ENCODE results near the gene MIPOL1. TPM values are rescaled to one million over a fixed set of nuclear protein-coding genes. Genes with fewer than 3 reads are reported as not detected.
A peak's percentile ranks its signal among the peaks of the same experiment; 100 is the strongest.

Gene MIPOL1
- total and polyA plus RNA-seq, 2 of the 13 experiments (the other 11 are each of a cell fraction or from before 2014, with no cell fraction given) = 8.6 to 34.2 TPM

DNA sequence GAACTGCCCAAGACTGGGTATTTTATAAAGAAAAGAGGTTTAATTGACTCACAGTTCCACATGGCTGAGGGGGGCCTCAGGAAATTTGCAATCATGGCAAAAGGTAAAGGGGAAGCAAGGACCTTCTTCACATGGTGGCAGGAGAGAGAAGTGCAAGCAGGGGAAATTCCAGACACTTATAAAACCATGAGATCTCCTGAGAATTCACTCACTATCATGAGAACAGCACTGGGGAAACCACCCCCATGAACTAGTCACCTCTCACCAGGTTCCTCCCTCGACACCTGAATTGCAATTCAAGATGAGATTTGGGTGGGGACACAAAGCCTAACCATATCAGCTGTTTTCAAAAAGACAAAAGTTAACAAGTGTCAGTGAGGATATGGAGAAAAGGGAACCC is 284.7 kb downstream of the MIPOL1 start (continued):
- TF ChIP-seq, protein P1, sequence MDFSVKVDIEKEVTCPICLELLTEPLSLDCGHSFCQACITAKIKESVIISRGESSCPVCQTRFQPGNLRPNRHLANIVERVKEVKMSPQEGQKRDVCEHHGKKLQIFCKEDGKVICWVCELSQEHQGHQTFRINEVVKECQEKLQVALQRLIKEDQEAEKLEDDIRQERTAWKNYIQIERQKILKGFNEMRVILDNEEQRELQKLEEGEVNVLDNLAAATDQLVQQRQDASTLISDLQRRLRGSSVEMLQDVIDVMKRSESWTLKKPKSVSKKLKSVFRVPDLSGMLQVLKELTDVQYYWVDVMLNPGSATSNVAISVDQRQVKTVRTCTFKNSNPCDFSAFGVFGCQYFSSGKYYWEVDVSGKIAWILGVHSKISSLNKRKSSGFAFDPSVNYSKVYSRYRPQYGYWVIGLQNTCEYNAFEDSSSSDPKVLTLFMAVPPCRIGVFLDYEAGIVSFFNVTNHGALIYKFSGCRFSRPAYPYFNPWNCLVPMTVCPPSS (IDR thresholded peaks at IDR 0.05) = no peak
- TF ChIP-seq, protein P2, sequence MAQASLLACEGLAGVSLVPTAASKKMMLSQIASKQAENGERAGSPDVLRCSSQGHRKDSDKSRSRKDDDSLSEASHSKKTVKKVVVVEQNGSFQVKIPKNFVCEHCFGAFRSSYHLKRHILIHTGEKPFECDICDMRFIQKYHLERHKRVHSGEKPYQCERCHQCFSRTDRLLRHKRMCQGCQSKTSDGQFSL (CRISPR knock-in tag; IDR thresholded peaks at IDR 0.05) = no peak
- TF ChIP-seq IRF2 (CRISPR knock-in tag; IDR thresholded peaks at IDR 0.05) (0 out of 2 replicates have a peak, but pooled peaks have one; percentile 31), SETDB1 (CRISPR knock-in tag; IDR thresholded peaks at IDR 0.05; ENCODE audit: borderline replicate concordance) (0 out of 2 replicates have a peak, but pooled peaks have one; percentile 58), ZNF333 (CRISPR knock-in tag; IDR thresholded peaks at IDR 0.05; ENCODE audit: borderline replicate concordance) (no peak), HNRNPUL1 (IDR thresholded peaks at IDR 0.05; ENCODE audit: low read depth, low read length) (no peak), NFE2 (CRISPR knock-in tag; IDR thresholded peaks at IDR 0.05) (no peak)
- TF ChIP-seq, protein P3, sequence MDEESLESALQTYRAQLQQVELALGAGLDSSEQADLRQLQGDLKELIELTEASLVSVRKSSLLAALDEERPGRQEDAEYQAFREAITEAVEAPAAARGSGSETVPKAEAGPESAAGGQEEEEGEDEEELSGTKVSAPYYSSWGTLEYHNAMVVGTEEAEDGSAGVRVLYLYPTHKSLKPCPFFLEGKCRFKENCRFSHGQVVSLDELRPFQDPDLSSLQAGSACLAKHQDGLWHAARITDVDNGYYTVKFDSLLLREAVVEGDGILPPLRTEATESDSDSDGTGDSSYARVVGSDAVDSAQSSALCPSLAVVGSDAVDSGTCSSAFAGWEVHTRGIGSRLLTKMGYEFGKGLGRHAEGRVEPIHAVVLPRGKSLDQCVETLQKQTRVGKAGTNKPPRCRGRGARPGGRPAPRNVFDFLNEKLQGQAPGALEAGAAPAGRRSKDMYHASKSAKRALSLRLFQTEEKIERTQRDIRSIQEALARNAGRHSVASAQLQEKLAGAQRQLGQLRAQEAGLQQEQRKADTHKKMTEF (CRISPR knock-in tag; IDR thresholded peaks at IDR 0.05) = no peak

DNA sequence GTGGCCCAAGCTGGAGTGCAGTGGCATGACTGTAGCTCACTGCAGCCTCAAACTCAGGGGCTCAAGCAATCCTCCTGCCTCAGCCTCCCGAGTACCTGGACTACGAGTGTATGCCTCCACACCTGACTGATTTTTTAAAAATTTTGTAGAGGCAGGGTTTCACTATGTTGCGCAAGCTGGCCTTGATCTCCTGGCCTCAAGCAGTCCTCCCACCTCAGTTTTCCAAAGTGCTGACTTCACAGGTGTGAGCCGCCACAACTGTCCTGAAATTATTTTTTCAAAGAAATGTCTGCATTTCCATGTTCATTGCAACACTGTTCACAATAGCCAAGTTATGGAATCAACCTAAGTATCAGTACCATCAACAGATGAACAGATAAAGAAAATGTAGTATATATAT is 285.9 kb downstream of the MIPOL1 start:
- in situ Hi-C loops (cut with HindIII; ENCODE audit: extremely low pct_ligation_motif_present, low pct_unique_long_range_greater_than_20kb) = no loop called here
- H2AFZ ChIP-seq (ENCODE audit: low read length) = no peak overlapping the region
- FAIRE-seq = no peak
- no peak overlapping the region for H3K4me3 ChIP-seq (replicated peaks in 1 of 3; ENCODE audit: insufficient read depth in 1 of 3, low read depth in 2 of 3, low read length in 3 of 3)
- no peaks in the 10 kb centered on the region for H3K79me2 ChIP-seq (ENCODE audit: insufficient read depth, low read length)
- DNase-seq (ENCODE audit: low spot score) = no peak
- no peaks in the 10 kb centered on the region for H3K27me3 ChIP-seq (ENCODE audit: control insufficient read depth in 1 of 2, insufficient read depth in 2 of 2, low read length in 2 of 2)
- no TSS peak for BruUV-seq (replicated peaks)
- no peak overlapping the region for H3K27ac ChIP-seq (ENCODE audit: extremely low read length, insufficient read depth, low read length)
- 98% methylated on average over 4 of the region's 4 CpGs for WGBS (ENCODE audit: low lambda C conversion rate)
- no peak for ATAC-seq
- peaks cover 28% of the 10 kb centered on the region for H3K9me3 ChIP-seq (ENCODE audit: low read length)
- H4K20me1 ChIP-seq (ENCODE audit: insufficient read depth, low read length) = no peaks in the 10 kb centered on the region
- peaks cover 25% of the 10 kb centered on the region for H3K4me1 ChIP-seq (ENCODE audit: insufficient read depth, low read length)
- intact Hi-C loops (cut with micrococcal nuclease; ENCODE audit: unreplicated experiment) = loop anchor here (5.0 kb wide), 1 partner anchor 109 kb away; no protein-coding TSS in a partner anchor
- H3K36me3 ChIP-seq (replicated peaks in 1 of 2; ENCODE audit: control insufficient read depth in 1 of 2, insufficient read depth in 2 of 2, low read length in 2 of 2) = 0 out of 5 replicates have a peak, but pooled peaks cover 0 to 1% of the 10 kb centered on the region in 2 experiments
- ChIA-PET POLR2A (no interaction called here), CTCF (ENCODE audit: low intra/inter-chr PET ratio, low total read pairs) (no interaction called here)
- no peak overlapping the region for H3K4me2 ChIP-seq (ENCODE audit: low read depth, low read length)
- H3K9ac ChIP-seq (ENCODE audit: insufficient read depth, low read depth, low read length) = no peak overlapping the region
- TF ChIP-seq, protein P4, sequence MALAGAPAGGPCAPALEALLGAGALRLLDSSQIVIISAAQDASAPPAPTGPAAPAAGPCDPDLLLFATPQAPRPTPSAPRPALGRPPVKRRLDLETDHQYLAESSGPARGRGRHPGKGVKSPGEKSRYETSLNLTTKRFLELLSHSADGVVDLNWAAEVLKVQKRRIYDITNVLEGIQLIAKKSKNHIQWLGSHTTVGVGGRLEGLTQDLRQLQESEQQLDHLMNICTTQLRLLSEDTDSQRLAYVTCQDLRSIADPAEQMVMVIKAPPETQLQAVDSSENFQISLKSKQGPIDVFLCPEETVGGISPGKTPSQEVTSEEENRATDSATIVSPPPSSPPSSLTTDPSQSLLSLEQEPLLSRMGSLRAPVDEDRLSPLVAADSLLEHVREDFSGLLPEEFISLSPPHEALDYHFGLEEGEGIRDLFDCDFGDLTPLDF (CRISPR knock-in tag; IDR thresholded peaks at IDR 0.05) = peak; percentile 32; the same call in 1 of the 2 replicates
- TF ChIP-seq ZNF232 (CRISPR knock-in tag; IDR thresholded peaks at IDR 0.05; ENCODE audit: borderline replicate concordance) (no peak), SIX1 (CRISPR knock-in tag; IDR thresholded peaks at IDR 0.05; ENCODE audit: borderline replicate concordance) (no peak), ZSCAN20 (CRISPR knock-in tag; IDR thresholded peaks at IDR 0.05; ENCODE audit: borderline replicate concordance) (0 out of 2 replicates have a peak, but pooled peaks have one; percentile 29), ARNTL (CRISPR knock-in tag; IDR thresholded peaks at IDR 0.05) (no peak), RBM39 (IDR thresholded peaks at IDR 0.05; ENCODE audit: low read depth, low read length, poor library complexity, severe bottlenecking) (no peak), ZBTB8A (CRISPR knock-in tag; IDR thresholded peaks at IDR 0.05; ENCODE audit: borderline replicate concordance, low read depth) (no peak), ZNF75D (CRISPR knock-in tag; IDR thresholded peaks at IDR 0.05; ENCODE audit: borderline replicate concordance) (no peak)
- TF ChIP-seq, protein P5, sequence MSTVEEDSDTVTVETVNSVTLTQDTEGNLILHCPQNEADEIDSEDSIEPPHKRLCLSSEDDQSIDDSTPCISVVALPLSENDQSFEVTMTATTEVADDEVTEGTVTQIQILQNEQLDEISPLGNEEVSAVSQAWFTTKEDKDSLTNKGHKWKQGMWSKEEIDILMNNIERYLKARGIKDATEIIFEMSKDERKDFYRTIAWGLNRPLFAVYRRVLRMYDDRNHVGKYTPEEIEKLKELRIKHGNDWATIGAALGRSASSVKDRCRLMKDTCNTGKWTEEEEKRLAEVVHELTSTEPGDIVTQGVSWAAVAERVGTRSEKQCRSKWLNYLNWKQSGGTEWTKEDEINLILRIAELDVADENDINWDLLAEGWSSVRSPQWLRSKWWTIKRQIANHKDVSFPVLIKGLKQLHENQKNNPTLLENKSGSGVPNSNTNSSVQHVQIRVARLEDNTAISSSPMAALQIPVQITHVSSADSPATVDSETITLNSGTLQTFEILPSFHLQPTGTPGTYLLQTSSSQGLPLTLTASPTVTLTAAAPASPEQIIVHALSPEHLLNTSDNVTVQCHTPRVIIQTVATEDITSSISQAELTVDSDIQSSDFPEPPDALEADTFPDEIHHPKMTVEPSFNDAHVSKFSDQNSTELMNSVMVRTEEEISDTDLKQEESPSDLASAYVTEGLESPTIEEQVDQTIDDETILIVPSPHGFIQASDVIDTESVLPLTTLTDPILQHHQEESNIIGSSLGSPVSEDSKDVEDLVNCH (CRISPR knock-in tag; IDR thresholded peaks at IDR 0.05) = no peak
